ENCODE results near the gene STAC2. TPM values are rescaled to one million over a fixed set of nuclear protein-coding genes. Genes with fewer than 3 reads are reported as not detected.

Gene STAC2
- total RNA-seq, 1 experiment from 2014 or later = 1.2 TPM

GRCh38 chr17:39235555-39236449 is 10.1 kb upstream of the STAC2 start:
- Mint-ChIP-seq H3K36me3 (ENCODE audit: insufficient read depth, unreplicated experiment) (no peaks in the 10 kb centered on the region), H3K27ac (ENCODE audit: low read depth, unreplicated experiment) (no peak overlapping the region), H3K27me3 (ENCODE audit: insufficient read depth, unreplicated experiment) (no peaks in the 10 kb centered on the region), H3K9me3 (ENCODE audit: unreplicated experiment) (no peaks in the 10 kb centered on the region), H3K4me3 (ENCODE audit: unreplicated experiment) (no peak overlapping the region), H3K4me1 (ENCODE audit: insufficient read depth, unreplicated experiment) (peaks cover 33% of the 10 kb centered on the region)
- peak; percentile 73 for DNase-seq (ENCODE audit: unreplicated experiment)
- POLR2A ChIA-PET = interaction anchor here (0.6 to 2.6 kb wide), 8 partner anchors 16 to 225 kb away, joined by 3 to 15 read pairs (median 4); partner anchors contain the start of genes CDK12 and RPL19
- CTCF ChIA-PET = interaction anchor here (0.5 to 21.6 kb wide), 21 partner anchors 9 to 373 kb away, joined by 3 to 485 read pairs (median 4); partner anchors contain the start of gene RPL19
- BruUV-seq (replicated peaks) = no TSS peak
- intact Hi-C loops (cut with micrococcal nuclease) = loop anchor here (5.0 kb wide), 1 partner anchor 84 kb away; the partner anchor contains the start of gene PLXDC1
- TF ChIP-seq CTCF (IDR thresholded peaks at IDR 0.05; ENCODE audit: unreplicated experiment) = peak; percentile 78

GRCh38 chr17:39231591-39232551 is 6.1 kb upstream of the STAC2 start:
- no peak overlapping the region for H3K4me3 Mint-ChIP-seq (ENCODE audit: unreplicated experiment)

GRCh38 chr17:39231091-39231561 is 5.4 kb upstream of the STAC2 start:
- Mint-ChIP-seq H3K36me3 (ENCODE audit: insufficient read depth, unreplicated experiment) (no peaks in the 10 kb centered on the region), H3K27ac (ENCODE audit: low read depth, unreplicated experiment) (peak overlapping the region; percentile 78), H3K27me3 (ENCODE audit: insufficient read depth, unreplicated experiment) (peaks cover 6% of the 10 kb centered on the region), H3K4me3 (ENCODE audit: unreplicated experiment) (no peak overlapping the region), H3K4me1 (ENCODE audit: insufficient read depth, unreplicated experiment) (peaks cover 32% of the 10 kb centered on the region), H3K9me3 (ENCODE audit: unreplicated experiment) (no peaks in the 10 kb centered on the region)
- no TSS peak for BruUV-seq (replicated peaks)
- intact Hi-C loops (cut with micrococcal nuclease) = no loop called here
- DNase-seq (ENCODE audit: unreplicated experiment) = peak; percentile 49
- CTCF ChIA-PET = interaction anchor here (0.6 to 21.6 kb wide), 9 partner anchors 10 to 650 kb away, joined by 3 to 485 read pairs (median 6); partner anchors contain the start of gene RPL19
- no peak for TF ChIP-seq CTCF (IDR thresholded peaks at IDR 0.05; ENCODE audit: unreplicated experiment)
- POLR2A ChIA-PET = interaction anchor here (1.1 to 3.6 kb wide), 5 partner anchors 13 to 32 kb away, joined by 3 to 28 read pairs (median 8); partner anchors contain the start of gene RPL19

More at GRCh38 chr17:39231591-39232551, 6.1 kb upstream of the STAC2 start:
- BruUV-seq (replicated peaks) = no TSS peak
- peak; percentile 74 for TF ChIP-seq CTCF (IDR thresholded peaks at IDR 0.05; ENCODE audit: unreplicated experiment)
- ChIA-PET POLR2A (interaction anchor here (0.6 to 3.6 kb wide), 8 partner anchors 13 to 1377 kb away, joined by 3 to 28 read pairs (median 4); partner anchors contain the start of gene RPL19), CTCF (interaction anchor here (0.6 to 21.6 kb wide), 15 partner anchors 10 to 650 kb away, joined by 3 to 485 read pairs (median 4); partner anchors contain the start of genes PLXDC1 and RPL19)
- Mint-ChIP-seq H3K36me3 (ENCODE audit: insufficient read depth, unreplicated experiment) (no peaks in the 10 kb centered on the region), H3K27me3 (ENCODE audit: insufficient read depth, unreplicated experiment) (no peaks in the 10 kb centered on the region), H3K4me1 (ENCODE audit: insufficient read depth, unreplicated experiment) (peaks cover 37% of the 10 kb centered on the region), H3K27ac (ENCODE audit: low read depth, unreplicated experiment) (peak overlapping the region; percentile 78), H3K9me3 (ENCODE audit: unreplicated experiment) (no peaks in the 10 kb centered on the region)
- intact Hi-C loops (cut with micrococcal nuclease) = no loop called here
- DNase-seq (ENCODE audit: unreplicated experiment) = peak; percentile 75

All from MCF 10A (cell line).